ENCODE data around the gene SPPL3. TPM values are rescaled to one million over a fixed set of nuclear protein-coding genes. Genes with fewer than 3 reads are reported as not detected.

SPPL3 gene
- total and polyA plus RNA-seq, 2 experiments from 2014 or later, result 10.9 to 27.8 TPM

- no peak for TF ChIP-seq ZNF462 (CRISPR knock-in tag; IDR thresholded peaks at IDR 0.05)
- no peak for TF ChIP-seq JUNB (IDR thresholded peaks at IDR 0.05; ENCODE audit: unreplicated experiment)
- TF ChIP-seq, protein P1, sequence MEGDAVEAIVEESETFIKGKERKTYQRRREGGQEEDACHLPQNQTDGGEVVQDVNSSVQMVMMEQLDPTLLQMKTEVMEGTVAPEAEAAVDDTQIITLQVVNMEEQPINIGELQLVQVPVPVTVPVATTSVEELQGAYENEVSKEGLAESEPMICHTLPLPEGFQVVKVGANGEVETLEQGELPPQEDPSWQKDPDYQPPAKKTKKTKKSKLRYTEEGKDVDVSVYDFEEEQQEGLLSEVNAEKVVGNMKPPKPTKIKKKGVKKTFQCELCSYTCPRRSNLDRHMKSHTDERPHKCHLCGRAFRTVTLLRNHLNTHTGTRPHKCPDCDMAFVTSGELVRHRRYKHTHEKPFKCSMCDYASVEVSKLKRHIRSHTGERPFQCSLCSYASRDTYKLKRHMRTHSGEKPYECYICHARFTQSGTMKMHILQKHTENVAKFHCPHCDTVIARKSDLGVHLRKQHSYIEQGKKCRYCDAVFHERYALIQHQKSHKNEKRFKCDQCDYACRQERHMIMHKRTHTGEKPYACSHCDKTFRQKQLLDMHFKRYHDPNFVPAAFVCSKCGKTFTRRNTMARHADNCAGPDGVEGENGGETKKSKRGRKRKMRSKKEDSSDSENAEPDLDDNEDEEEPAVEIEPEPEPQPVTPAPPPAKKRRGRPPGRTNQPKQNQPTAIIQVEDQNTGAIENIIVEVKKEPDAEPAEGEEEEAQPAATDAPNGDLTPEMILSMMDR (conservative IDR thresholded peaks at IDR 0.05; ENCODE audit: low read depth in 2 of 2), result no peak
- no peak for TF ChIP-seq ZNF114 (CRISPR knock-in tag; IDR thresholded peaks at IDR 0.05)
- TF ChIP-seq NANOG (IDR thresholded peaks at IDR 0.05; ENCODE audit: borderline replicate concordance), result no peak
- no peak for TF ChIP-seq POLR2AphosphoS5 (IDR thresholded peaks at IDR 0.05; ENCODE audit: low read depth)
- TF ChIP-seq ETS1 (IDR thresholded peaks at IDR 0.05), result no peak
These were observed 17.5 kb upstream of the SPPL3 start (continued) for GRCh38 chr12:120921637-120922036.

GRCh38 chr12:120920178-120920577, 16.0 kb upstream of the SPPL3 start:
- Mint-ChIP-seq H3K27me3 (ENCODE audit: insufficient read depth, low read depth, poor library complexity) (peaks cover 10% of the 10 kb centered on the region), H3K4me1 (peaks cover 8% of the 10 kb centered on the region; the same call in 2 of the 3 replicates)
- no peak overlapping the region for H2AFZ ChIP-seq
- TF ChIP-seq POLR2AphosphoS5 (IDR thresholded peaks at IDR 0.05; ENCODE audit: low read depth), result no peak
- no peak for TF ChIP-seq ZNF462 (CRISPR knock-in tag; IDR thresholded peaks at IDR 0.05)

More at GRCh38 chr12:120920178-120920577, 16.0 kb upstream of the SPPL3 start:
- H3K27ac ChIP-seq (ENCODE audit: low read depth), result no peak overlapping the region
- H3K4me3 ChIP-seq, result no peak overlapping the region
- Mint-ChIP-seq H3K9me3 (peaks cover 20% of the 10 kb centered on the region; the same call in 2 of the 3 replicates), H3K27ac (no peak overlapping the region), H3K4me3 (no peak overlapping the region), H3K36me3 (ENCODE audit: low read depth) (no peaks in the 10 kb centered on the region)
- no peak overlapping the region for H3K4me2 ChIP-seq
- DNase-seq (ENCODE audit: low spot score) (no peak), ATAC-seq (no peak)
- no peaks in the 10 kb centered on the region; the same call in 1 of the 2 replicates for H3K4me1 ChIP-seq (ENCODE audit: insufficient read depth)
- no peaks in the 10 kb centered on the region for H4K20me1 ChIP-seq (replicated peaks; ENCODE audit: insufficient read depth)
- H3K36me3 ChIP-seq (ENCODE audit: insufficient read depth), result no peaks in the 10 kb centered on the region
- no peaks in the 10 kb centered on the region for H3K9me2 ChIP-seq (ENCODE audit: insufficient read depth)
- H3F3A ChIP-seq (replicated peaks; ENCODE audit: low read depth), result no peaks in the 10 kb centered on the region
- no peaks in the 10 kb centered on the region for H3K79me2 ChIP-seq (replicated peaks; ENCODE audit: insufficient read depth)
- H3K27me3 ChIP-seq (ENCODE audit: insufficient read depth), result no peaks in the 10 kb centered on the region

Measured in GM23338 (cell line).